Stimulated activated CD8-positive, alpha-beta memory T cell treated with anti-CD3 and anti-CD28 coated beads, Interleukin-7, amount 100 ng/mL, for 1 hour (primary cell): ENCODE measurements around the gene RGL1.

Experiments used
- DNase-seq, 2 donors: peaks; one replicate each; pipeline ENCODE4 v3.0.0-alpha.2; 2020; ENCODE audit warnings: low read depth in 2 of 2

Gene RGL1

GRCh38 chr1:183956559-183957188 is 151.8 kb downstream of the RGL1 start:
- peak; percentile 10 to 11 for DNase-seq

GRCh38 chr1:183957216-183957830 is 152.4 kb downstream of the RGL1 start:
- DNase-seq = no peak

DNA sequence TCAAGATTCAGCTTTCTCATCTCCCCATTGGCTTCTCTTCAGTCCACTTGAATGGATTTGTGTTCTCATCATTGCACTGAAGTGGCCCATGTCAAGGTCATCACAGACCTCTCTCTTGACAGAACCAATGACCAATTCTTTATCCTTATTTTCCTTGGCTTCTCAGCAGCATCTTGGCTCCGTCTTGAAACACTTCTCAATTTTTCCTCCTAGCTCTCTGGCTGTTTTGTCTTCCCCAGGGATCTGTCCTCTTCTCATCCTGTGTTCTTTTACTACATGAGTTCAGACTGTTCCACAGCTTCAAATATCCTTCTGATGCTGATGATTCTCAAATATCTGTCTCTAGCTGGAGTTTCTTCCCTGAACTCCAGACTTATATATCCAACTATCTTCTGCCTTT is 154.0 kb downstream of the RGL1 start:
- DNase-seq = no peak

DNA sequence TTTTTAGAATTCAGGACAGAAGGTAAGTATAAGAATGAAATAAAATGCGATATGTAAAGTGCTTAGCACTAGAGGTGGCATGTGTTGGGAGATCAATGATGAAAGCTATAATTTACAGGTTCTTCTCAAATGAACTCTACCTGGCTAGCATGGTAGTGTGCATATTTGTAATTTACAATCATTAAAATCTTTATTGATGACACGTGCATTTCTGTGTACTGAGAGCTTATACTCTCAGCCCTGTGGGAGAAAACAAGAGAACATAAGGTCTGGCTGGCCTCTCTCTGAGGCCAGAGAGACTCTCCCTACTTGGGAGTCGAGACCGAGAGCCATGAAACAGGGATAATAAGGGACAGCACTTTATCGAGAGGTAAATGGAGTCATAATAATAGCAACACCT is 156.2 kb downstream of the RGL1 start:
- DNase-seq = no peak

DNA sequence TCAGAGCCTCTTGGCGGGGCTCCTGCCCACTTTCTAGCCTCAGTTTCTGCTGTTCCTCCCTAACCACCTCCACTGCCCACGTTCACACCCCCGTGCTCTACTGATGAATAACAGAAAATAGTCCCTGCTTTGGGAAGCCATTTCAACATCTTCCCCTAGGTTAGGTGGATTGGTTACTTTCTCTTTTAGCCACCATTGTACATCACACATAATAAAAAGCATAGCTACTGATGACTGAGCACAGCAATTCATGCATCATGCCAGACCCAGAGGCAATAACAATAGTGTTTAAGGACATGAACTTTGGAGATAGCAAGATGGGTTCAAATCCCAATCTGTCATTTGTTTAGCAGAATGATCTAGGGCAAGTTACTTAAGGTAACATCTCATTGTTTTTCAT is 158.0 kb downstream of the RGL1 start:
- no peak for DNase-seq

- DNase-seq = no peak
Observed at GRCh38 chr1:183965726-183966125, 160.8 kb downstream of the RGL1 start.

DNA sequence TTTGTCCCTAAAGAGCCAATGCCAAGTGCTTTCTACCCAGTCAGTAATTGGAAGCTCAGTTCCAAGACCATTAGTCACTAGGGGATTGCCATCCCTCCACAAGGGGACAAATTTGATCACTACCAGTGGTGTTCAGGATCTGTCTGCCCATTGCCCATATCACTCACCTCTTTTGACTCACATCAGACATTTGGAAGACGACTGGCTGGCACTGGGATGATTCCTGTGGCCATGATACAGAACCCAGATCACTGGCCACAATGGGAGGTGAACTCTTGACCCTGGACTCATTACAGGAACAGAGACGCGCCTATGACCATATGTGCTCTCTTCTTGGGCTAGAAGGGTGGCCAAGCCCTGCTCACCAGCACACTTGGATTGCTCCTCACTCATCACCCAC is 161.6 kb downstream of the RGL1 start:
- DNase-seq = no peak

DNA sequence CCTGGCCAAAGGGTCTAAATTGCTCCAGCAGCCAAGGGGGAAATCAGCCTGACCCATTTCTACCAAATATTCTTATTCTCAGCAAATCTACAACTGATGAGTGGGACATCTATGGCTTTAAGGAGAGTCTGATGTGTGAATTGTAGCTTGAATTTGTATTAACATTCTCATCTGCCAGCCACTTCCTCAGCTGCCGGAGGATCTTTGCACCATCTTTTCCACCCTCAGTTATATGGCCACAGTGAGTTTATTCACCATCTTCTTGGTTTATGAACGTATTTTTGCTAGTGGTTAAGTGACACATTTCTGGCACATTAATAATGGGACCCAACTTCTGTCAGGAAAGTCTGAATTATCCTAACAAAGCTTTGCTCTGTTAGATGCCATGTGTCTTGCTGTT is 163.0 kb downstream of the RGL1 start:
- DNase-seq = no peak

DNA sequence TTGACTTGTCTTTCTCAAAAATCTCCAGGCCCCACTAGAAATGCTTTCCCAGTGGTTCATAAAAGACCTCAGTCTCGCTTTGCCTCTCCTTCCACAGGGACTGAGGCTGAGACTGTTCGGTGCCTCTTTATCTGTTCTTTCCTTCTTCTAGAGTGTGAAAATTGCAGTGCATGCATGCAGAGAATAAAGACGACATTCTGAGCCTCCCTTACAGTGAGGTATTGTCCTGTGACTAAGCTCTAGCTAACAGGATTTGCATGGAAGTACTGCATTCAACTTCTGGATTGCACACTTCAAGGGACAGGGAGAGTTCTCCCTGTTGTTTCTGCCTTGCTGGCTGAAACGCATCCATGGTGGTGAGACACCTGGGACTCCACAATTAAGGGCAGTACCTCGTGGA is 163.5 kb downstream of the RGL1 start:
- no peak for DNase-seq

DNA sequence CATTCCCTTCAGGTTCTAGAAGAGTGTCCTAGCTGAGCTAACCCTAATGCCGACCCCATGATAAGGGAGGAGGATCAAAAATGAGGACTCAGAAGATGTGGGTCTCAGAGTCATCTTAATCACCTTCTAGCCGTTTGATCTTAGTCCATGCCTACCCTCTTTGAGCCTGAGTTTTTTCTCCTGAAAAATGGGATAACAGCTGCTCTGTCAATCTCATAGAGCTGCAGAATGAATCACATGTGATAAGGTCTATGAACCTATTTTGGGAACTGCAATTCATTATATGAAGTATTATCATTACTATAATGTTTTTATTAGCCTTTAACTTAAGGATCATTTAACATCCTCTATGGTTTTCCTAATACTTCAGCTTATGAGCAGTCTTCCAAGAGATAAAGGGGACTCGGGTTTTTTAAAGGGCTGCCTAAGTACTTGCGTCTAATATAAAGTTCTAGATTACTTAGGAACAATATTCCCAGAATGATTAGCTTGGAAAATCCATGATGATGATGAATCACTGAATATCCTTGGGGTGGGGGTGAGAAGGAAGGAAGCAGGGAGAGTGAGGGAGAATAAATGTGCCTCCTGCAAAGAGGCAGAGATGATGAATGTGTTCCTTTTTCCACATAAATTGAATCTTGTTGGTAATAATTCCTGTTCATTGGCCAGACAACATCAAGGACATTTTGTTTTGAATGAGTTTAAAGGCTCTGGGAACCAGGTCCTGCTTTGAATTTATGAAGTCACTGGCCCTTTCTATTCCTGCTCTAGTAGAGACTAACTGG is 165.8 kb downstream of the RGL1 start:
- no peak for DNase-seq

- DNase-seq = no peak
Observed at GRCh38 chr1:183975651-183976050, 170.7 kb downstream of the RGL1 start.

- no peak for DNase-seq
Observed at GRCh38 chr1:183977717-183978116, 172.8 kb downstream of the RGL1 start.
